Left lung (tissue), 10 donors: ENCODE measurements around the gene PDE11A. TPM values are rescaled to one million over a fixed set of nuclear protein-coding genes. Genes with fewer than 3 reads are reported as not detected.

Experiments
- ATAC-seq: fragments of 200-7000 bp; cut with Tn5 transposase; one replicate; pipeline ENCODE4 v1.9.1; 2020; ENCODE audit warnings: moderate library complexity
- DNase-seq, 4 donors: peaks; one replicate each; pipeline ENCODE4 v3.0.0-alpha.2; 2013 to 2020
- H3K27ac ChIP-seq, 2 donors: fragments of 200-600 bp; sonication (generic) in 1 of 2; one replicate each; pipeline versions ENCODE4 v1.5.0 to v1.8.0; 2020 to 2021
- H3K27me3 ChIP-seq, 2 donors: fragments of 200-600 bp; sonication (generic) in 1 of 2; one replicate each; pipeline versions ENCODE4 v1.5.0 to v1.8.0; 2020 to 2021
- H3K36me3 ChIP-seq, 2 donors: fragments of 200-600 bp; sonication (generic) in 1 of 2; one replicate each; pipeline versions ENCODE4 v1.5.0 to v1.8.0; 2020 to 2021
- H3K4me1 ChIP-seq, 2 donors: fragments of 200-600 bp; one replicate each; pipeline ENCODE4 v1.8.0; 2021
- H3K4me3 ChIP-seq, 2 donors: fragments of 200-600 bp; sonication (generic) in 1 of 2; one replicate each; pipeline versions ENCODE4 v1.5.0 to v1.8.0; 2020 to 2021; ENCODE audit warnings: mild to moderate bottlenecking in 1 of 2
- H3K9me3 ChIP-seq, 2 donors: fragments of 200-600 bp; sonication (generic) in 1 of 2; one replicate each; pipeline versions ENCODE4 v1.5.0 to v1.8.0; 2020 to 2021
- intact Hi-C, 2 donors: fragments of 100-400 bp; cut with DNase I; formaldehyde crosslinking; loops; one replicate each; pipeline versions ENCODE4 v1.11.2 to v1.14.2; 2022
- polyA plus RNA-seq, 6 donors: library from polyadenylated mRNA; unstranded; fragments of 120-200 nt; gene quantifications; one replicate each; pipeline ENCODE4 v1.2.1, GENCODE V29; 2013; ENCODE audit not compliant: insufficient read length in 6 of 6
- total RNA-seq, 2 donors: library from RNA; stranded (reverse); fragmentation: NEBNext Ultra II Directional; extraction: Animal tissue kit (Norgen Biotek cat#: 25700); gene quantifications; one replicate each; pipeline ENCODE4 v1.2.1, GENCODE V29; 2021
- TF ChIP-seq, protein P1 (sequence below), 2 donors: fragments of 200-600 bp; sonication (generic) in 1 of 2; IDR thresholded peaks; one replicate each; pipeline versions ENCODE4 v1.5.0 to v1.8.0; 2021; ENCODE audit warnings: antibody characterized with exemption in 2 of 2
- donor health status: DM: no; HTN: yes; CAD: no.
- donor health status: DM: no; HTN: no; CAD: no.

PDE11A gene
- total and polyA plus RNA-seq, 8 donors, result 0.24 to 0.73 (median 0.35) TPM

- no peak for ATAC-seq
Measured at GRCh38 chr2:177673602-177674595, 398.7 kb downstream of the PDE11A start.

DNA sequence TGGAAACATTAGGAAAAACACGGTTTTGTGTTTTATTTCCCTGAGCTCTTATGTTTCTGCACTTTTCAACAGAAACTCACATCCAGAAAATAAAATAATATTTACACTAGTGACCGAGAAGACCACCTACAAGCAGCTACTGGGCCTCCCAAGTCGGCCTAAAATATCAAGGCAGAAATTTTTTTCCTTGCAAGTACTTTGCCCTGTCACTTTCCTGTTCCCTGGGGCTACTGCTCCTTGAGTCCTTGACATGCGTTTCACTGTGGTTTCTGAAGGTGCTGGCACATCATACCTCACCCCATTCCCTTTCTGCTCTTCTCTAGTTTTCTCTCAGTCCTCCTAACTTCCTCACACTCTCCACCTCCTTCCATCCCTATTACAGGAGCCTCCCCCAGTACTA, 400.9 kb downstream of the PDE11A start:
- no peak for ATAC-seq
- Histone ChIP-seq H3K9me3 (no peaks in the 10 kb centered on the region), H3K4me3 (no peak overlapping the region), H3K27me3 (peaks cover 7 to 9% of the 10 kb centered on the region in 2 donors), H3K27ac (no peak overlapping the region), H3K4me1 (no peaks in the 10 kb centered on the region), H3K36me3 (no peaks in the 10 kb centered on the region)
- intact Hi-C loops, result no loop called here
- TF ChIP-seq, protein P1, sequence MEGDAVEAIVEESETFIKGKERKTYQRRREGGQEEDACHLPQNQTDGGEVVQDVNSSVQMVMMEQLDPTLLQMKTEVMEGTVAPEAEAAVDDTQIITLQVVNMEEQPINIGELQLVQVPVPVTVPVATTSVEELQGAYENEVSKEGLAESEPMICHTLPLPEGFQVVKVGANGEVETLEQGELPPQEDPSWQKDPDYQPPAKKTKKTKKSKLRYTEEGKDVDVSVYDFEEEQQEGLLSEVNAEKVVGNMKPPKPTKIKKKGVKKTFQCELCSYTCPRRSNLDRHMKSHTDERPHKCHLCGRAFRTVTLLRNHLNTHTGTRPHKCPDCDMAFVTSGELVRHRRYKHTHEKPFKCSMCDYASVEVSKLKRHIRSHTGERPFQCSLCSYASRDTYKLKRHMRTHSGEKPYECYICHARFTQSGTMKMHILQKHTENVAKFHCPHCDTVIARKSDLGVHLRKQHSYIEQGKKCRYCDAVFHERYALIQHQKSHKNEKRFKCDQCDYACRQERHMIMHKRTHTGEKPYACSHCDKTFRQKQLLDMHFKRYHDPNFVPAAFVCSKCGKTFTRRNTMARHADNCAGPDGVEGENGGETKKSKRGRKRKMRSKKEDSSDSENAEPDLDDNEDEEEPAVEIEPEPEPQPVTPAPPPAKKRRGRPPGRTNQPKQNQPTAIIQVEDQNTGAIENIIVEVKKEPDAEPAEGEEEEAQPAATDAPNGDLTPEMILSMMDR (IDR thresholded peaks at IDR 0.05), result no peak
- DNase-seq, result no peak

More at GRCh38 chr2:177673602-177674595, 398.7 kb downstream of the PDE11A start:
- no peak for DNase-seq
- no peaks in the 10 kb centered on the region for H3K4me1 ChIP-seq
- intact Hi-C loops, result no loop called here
- TF ChIP-seq, protein P1 (IDR thresholded peaks at IDR 0.05), result no peak
- H3K4me3 ChIP-seq, result no peak overlapping the region
- H3K9me3 ChIP-seq, result no peaks in the 10 kb centered on the region
- H3K36me3 ChIP-seq, result no peaks in the 10 kb centered on the region
- no peak overlapping the region for H3K27ac ChIP-seq
- peaks cover 9 to 12% of the 10 kb centered on the region in 2 donors for H3K27me3 ChIP-seq

DNA sequence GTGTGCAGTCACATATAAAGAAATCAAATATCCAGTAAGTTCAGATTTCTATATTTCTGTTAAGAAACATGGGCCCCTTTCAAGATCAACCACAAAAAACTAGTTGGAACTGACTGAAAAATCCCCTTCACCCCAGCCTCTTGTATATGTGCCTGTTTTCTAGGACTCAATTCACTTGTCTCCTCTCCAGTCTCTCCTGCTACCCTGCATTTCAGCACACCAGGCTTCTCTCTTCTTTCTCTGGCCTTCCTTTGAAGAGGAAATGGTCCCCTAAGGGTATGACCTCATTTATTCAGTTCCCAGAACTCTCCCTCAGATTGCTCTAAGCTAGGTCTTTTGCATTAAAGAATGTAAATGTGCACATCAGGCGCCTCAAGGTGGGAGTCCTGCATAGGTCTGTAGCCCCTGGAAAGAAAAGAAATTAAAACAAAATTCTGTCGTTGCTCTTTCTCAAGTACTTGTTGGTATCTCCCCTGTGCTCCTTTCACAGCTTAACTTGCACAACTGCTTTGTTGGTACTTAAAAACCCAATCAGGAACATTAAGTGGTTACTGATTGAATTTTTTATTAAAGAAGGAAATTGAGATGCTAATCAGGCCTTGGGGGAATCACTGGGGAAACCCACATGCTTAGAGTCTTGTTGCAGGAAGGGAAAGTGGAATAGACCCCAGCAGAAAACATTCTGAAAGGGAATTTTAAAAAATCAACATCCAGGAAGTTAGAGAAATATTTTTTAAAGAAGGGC, 401.6 kb downstream of the PDE11A start:
- ATAC-seq, result no peak
- Histone ChIP-seq H3K4me3 (no peak overlapping the region), H3K27me3 (peaks cover 2 to 3% of the 10 kb centered on the region in 2 donors), H3K36me3 (no peaks in the 10 kb centered on the region), H3K9me3 (no peaks in the 10 kb centered on the region), H3K27ac (no peak overlapping the region), H3K4me1 (no peaks in the 10 kb centered on the region)
- intact Hi-C loops, result no loop called here
- no peak for DNase-seq
- TF ChIP-seq, protein P1 (IDR thresholded peaks at IDR 0.05), result no peak

DNA sequence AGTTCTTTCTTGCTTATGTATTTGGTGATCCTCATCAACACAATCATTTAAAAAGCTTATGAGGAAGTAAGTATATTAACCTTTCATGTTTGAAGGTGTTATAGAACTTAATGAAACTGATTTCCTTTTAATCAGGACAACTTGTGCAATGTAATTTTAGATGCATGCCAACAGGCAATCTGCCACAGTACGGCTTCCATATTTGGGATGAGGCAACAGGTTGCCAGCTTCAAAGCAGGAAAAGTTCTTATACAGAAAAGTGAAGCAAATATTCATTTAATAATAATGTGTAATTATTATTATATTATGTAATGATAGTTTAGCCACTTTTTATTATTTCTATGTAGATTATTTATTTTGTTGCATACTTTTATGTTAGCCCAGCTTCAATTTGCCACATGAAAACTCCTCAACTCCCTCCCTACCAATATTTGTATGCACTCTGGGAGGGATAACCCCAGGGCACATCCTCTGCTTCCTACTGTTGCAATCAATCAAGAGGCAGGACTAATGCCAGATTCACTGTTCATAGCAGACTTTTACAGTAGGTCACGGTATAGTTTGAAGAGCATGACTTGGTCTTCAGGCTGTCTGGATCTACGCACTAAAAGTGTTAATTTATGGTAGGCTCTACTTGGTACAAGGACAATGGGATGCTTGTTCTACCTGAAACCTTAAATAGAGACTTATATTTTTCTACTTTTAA, 402.8 kb downstream of the PDE11A start:
- TF ChIP-seq, protein P1 (IDR thresholded peaks at IDR 0.05), result no peak
- Histone ChIP-seq H3K36me3 (no peaks in the 10 kb centered on the region), H3K4me3 (no peak overlapping the region), H3K9me3 (no peaks in the 10 kb centered on the region), H3K27ac (no peak overlapping the region), H3K4me1 (no peaks in the 10 kb centered on the region), H3K27me3 (no peaks in the 10 kb centered on the region)
- ATAC-seq (no peak), DNase-seq (no peak)
- intact Hi-C loops, result no loop called here
